AG04450 (cell line): ENCODE data around the gene CDC23. TPM values are rescaled to one million over a fixed set of nuclear protein-coding genes. Genes with fewer than 3 reads are reported as not detected.
"Not testable (repeated sequence)": the region's sequence is repeated elsewhere in the genome, so short reads cannot be mapped to it uniquely, and the experiment has no call there.

Source experiments
- CTCF ChIA-PET: fragments of 300-600, 350-600 bp; formaldehyde crosslinking; extraction: SDS; loops from one replicate; lab custom pipeline; 2022; ENCODE audit warnings: antibody characterized with exemption, inconsistent platforms; lab: Charles Lee
- POLR2A ChIA-PET: fragments of 350-600 bp; formaldehyde crosslinking; extraction: SDS; loops from one replicate; lab custom pipeline; 2021; ENCODE audit warnings: antibody characterized with exemption, inconsistent platforms; lab: Yijun Ruan, JAX
- DNase-seq: peaks from one replicate; pipeline ENCODE4 v3.0.0-alpha.2; 2011; ENCODE audit warnings: low read depth, low spot score
- H3K27ac ChIP-seq: one replicate; pipeline ENCODE4 v1.5.1; 2012; ENCODE audit warnings: low read depth, low read length, control low read depth
- H3K27me3 ChIP-seq: one replicate; pipeline ENCODE4 v1.6.0; 2012; ENCODE audit warnings: low read length; ENCODE audit not compliant: control insufficient read depth, insufficient read depth
- H3K4me3 ChIP-seq: 2 replicates; pipeline ENCODE4 v1.5.1; 2011; ENCODE audit warnings: mild to moderate bottlenecking, low read depth, low read length, control low read depth
- H3K9me3 ChIP-seq: 2 replicates; pipeline ENCODE4 v1.5.1; 2012; ENCODE audit warnings: low read length; ENCODE audit not compliant: control insufficient read depth, insufficient read depth
- CTCF ChIP-seq: IDR thresholded peaks from 2 replicates; pipeline ENCODE4 v1.5.1; 2011; ENCODE audit warnings: low read depth, low read length, control low read depth, inconsistent platforms
- polyA plus RNA-seq: library from polyadenylated mRNA; depleted of rRNA; stranded (reverse); fragments of >200 nt; gene quantifications from 2 replicates; pipeline ENCODE4 v1.2.3, GENCODE V29; 2011

CDC23 gene
- polyA plus RNA-seq, 1 experiment, result 38.1 TPM

- H3K27ac ChIP-seq, result no peak overlapping the region
- no peaks in the 10 kb centered on the region for H3K27me3 ChIP-seq
- TF ChIP-seq CTCF, result no peak
- H3K9me3 ChIP-seq, result no peaks in the 10 kb centered on the region
- ChIA-PET POLR2A (no interaction called here), CTCF (no interaction called here)
- H3K4me3 ChIP-seq, result no peak overlapping the region
- DNase-seq, result no peak
Observed at GRCh38 chr5:138157626-138158025, 55.5 kb downstream of the CDC23 start.

- CTCF ChIA-PET, H3K27ac ChIP-seq, DNase-seq, H3K4me3 ChIP-seq, H3K9me3 ChIP-seq, H3K27me3 ChIP-seq: not testable (repeated sequence)
- POLR2A ChIA-PET, result interaction anchor here (1.0 kb wide), 1 partner anchor 22 kb away, joined by 4 read pairs; the partner anchor contains the start of gene BRD8
Observed at GRCh38 chr5:138155977-138156376, 57.1 kb downstream of the CDC23 start.

- no peak overlapping the region for H3K4me3 ChIP-seq
- no peak for TF ChIP-seq CTCF
- no peaks in the 10 kb centered on the region for H3K27me3 ChIP-seq
- no peak for DNase-seq
- no peaks in the 10 kb centered on the region for H3K9me3 ChIP-seq
- ChIA-PET CTCF (interaction anchor here (0.6 to 1.7 kb wide), 4 partner anchors 16 to 371 kb away, joined by 3 to 6 read pairs (median 4); no protein-coding TSS in a partner anchor), POLR2A (no interaction called here)
- no peak overlapping the region for H3K27ac ChIP-seq
Observed at GRCh38 chr5:138149530-138149929, 63.6 kb downstream of the CDC23 start.

GRCh38 chr5:138148811-138149210 is 64.3 kb downstream of the CDC23 start:
- Histone ChIP-seq H3K27me3 (no peaks in the 10 kb centered on the region), H3K9me3 (no peaks in the 10 kb centered on the region; the same call in 1 of the 2 replicates), H3K4me3 (no peak overlapping the region), H3K27ac (no peak overlapping the region)
- ChIA-PET CTCF (interaction anchor here (0.6 to 1.3 kb wide), 2 partner anchors 141 to 370 kb away, joined by 3 to 5 read pairs; no protein-coding TSS in a partner anchor), POLR2A (no interaction called here)
- TF ChIP-seq CTCF, result no peak
- no peak for DNase-seq

GRCh38 chr5:138143578-138143977 is 69.5 kb downstream of the CDC23 start:
- H3K27ac ChIP-seq, H3K27me3 ChIP-seq, H3K4me3 ChIP-seq, POLR2A ChIA-PET, H3K9me3 ChIP-seq, DNase-seq: not testable (repeated sequence)
- CTCF ChIA-PET, result interaction anchor here (2.2 kb wide), 1 partner anchor 10 kb away, joined by 7 read pairs; no protein-coding TSS in a partner anchor

GRCh38 chr5:138141734-138142133 is 71.4 kb downstream of the CDC23 start:
- Histone ChIP-seq H3K27me3 (no peaks in the 10 kb centered on the region), H3K27ac (no peak overlapping the region), H3K9me3 (no peaks in the 10 kb centered on the region; the same call in 1 of the 2 replicates), H3K4me3 (no peak overlapping the region)
- CTCF ChIA-PET, result interaction anchor here (1.8 kb wide), 1 partner anchor 8 kb away, joined by 5 read pairs; no protein-coding TSS in a partner anchor
- POLR2A ChIA-PET, result no interaction called here
- no peak for TF ChIP-seq CTCF
- no peak for DNase-seq
